ENCODE results near the gene RNF13. TPM values are rescaled to one million over a fixed set of nuclear protein-coding genes. Genes with fewer than 3 reads are reported as not detected.
"Not testable (repeated sequence)": the region's sequence is repeated elsewhere in the genome, so short reads cannot be mapped to it uniquely, and the experiment has no call there.

The RNF13 gene
- total RNA-seq, 1 experiment from 2014 or later: 36.5 TPM

DNA sequence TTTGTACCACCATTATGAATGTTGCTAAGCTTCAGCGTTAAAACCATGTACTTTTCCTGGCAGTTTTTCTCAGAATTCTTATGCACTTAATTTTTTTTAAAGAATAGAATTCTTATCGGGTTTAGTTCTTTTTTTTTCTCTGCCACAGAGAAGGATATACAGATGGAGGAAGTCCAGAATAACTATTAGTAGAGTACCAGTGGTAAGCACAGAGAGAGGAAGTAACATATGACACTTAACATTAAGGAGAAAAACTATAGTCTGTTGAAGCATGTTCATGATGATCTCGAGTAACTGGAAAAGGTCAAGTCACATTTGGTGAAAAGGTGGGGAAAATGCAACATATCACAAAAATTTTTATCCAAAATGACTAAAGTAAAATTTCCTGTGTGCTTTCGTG, 68.9 kb downstream of the RNF13 start:
- no peaks in the 10 kb centered on the region for H3K4me1 Mint-ChIP-seq (ENCODE audit: insufficient read depth, unreplicated experiment)
- no peak overlapping the region for H3K27ac Mint-ChIP-seq (ENCODE audit: low read depth, unreplicated experiment)
- BruUV-seq (replicated peaks): no TSS peak
- ChIA-PET CTCF (interaction anchor here (0.9 kb wide), 1 partner anchor 27 kb away, joined by 3 read pairs; no protein-coding TSS in a partner anchor), POLR2A (interaction anchor here (1.0 kb wide), 1 partner anchor 69 kb away, joined by 3 read pairs; no protein-coding TSS in a partner anchor)
- no peaks in the 10 kb centered on the region for H3K9me3 Mint-ChIP-seq (ENCODE audit: unreplicated experiment)
- H3K27me3 Mint-ChIP-seq (ENCODE audit: insufficient read depth, unreplicated experiment): no peaks in the 10 kb centered on the region
- no peak for DNase-seq (ENCODE audit: unreplicated experiment)
- intact Hi-C loops (cut with micrococcal nuclease): loop anchor here (5.0 to 10.0 kb wide), 2 partner anchors 335 to 387 kb away; no protein-coding TSS in a partner anchor
- peaks cover 17% of the 10 kb centered on the region for H3K36me3 Mint-ChIP-seq (ENCODE audit: insufficient read depth, unreplicated experiment)
- H3K4me3 Mint-ChIP-seq (ENCODE audit: unreplicated experiment): no peak overlapping the region
- TF ChIP-seq, protein P1, sequence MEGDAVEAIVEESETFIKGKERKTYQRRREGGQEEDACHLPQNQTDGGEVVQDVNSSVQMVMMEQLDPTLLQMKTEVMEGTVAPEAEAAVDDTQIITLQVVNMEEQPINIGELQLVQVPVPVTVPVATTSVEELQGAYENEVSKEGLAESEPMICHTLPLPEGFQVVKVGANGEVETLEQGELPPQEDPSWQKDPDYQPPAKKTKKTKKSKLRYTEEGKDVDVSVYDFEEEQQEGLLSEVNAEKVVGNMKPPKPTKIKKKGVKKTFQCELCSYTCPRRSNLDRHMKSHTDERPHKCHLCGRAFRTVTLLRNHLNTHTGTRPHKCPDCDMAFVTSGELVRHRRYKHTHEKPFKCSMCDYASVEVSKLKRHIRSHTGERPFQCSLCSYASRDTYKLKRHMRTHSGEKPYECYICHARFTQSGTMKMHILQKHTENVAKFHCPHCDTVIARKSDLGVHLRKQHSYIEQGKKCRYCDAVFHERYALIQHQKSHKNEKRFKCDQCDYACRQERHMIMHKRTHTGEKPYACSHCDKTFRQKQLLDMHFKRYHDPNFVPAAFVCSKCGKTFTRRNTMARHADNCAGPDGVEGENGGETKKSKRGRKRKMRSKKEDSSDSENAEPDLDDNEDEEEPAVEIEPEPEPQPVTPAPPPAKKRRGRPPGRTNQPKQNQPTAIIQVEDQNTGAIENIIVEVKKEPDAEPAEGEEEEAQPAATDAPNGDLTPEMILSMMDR (IDR thresholded peaks at IDR 0.05; ENCODE audit: unreplicated experiment): no peak

DNA sequence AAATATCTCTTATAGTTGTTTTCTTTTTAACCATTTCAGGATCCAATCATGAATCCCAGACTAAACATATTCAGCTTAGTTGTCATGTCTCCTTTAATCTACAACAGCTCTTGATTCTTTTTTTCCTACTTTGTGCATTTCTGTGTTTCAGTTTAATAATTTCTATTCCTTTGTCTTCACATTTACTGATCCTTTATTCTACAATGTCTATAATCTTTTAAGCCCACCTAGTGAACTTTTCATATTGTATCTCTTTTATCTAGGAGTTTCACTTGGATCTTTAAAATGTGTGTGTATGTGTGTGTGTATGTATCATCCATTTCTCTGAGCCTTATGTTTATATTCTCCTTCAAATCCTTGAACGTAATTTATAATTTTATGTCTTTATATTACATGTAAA, 70.1 kb downstream of the RNF13 start:
- H3K4me1 Mint-ChIP-seq (ENCODE audit: insufficient read depth, unreplicated experiment): no peaks in the 10 kb centered on the region
- no peaks in the 10 kb centered on the region for H3K9me3 Mint-ChIP-seq (ENCODE audit: unreplicated experiment)
- ChIA-PET POLR2A (interaction anchor here (0.6 kb wide), 1 partner anchor 875 kb away, joined by 3 read pairs; no protein-coding TSS in a partner anchor), CTCF (interaction anchor here (0.7 to 1.3 kb wide), 2 partner anchors 17 to 370 kb away, joined by 3 to 4 read pairs; no protein-coding TSS in a partner anchor)
- H3K27ac Mint-ChIP-seq (ENCODE audit: low read depth, unreplicated experiment): no peak overlapping the region
- H3K27me3 Mint-ChIP-seq (ENCODE audit: insufficient read depth, unreplicated experiment): no peaks in the 10 kb centered on the region
- TF ChIP-seq, protein P1 (IDR thresholded peaks at IDR 0.05; ENCODE audit: unreplicated experiment): no peak
- no peak for DNase-seq (ENCODE audit: unreplicated experiment)
- no peak overlapping the region for H3K4me3 Mint-ChIP-seq (ENCODE audit: unreplicated experiment)
- BruUV-seq (replicated peaks): no TSS peak
- H3K36me3 Mint-ChIP-seq (ENCODE audit: insufficient read depth, unreplicated experiment): peaks cover 17% of the 10 kb centered on the region
- intact Hi-C loops (cut with micrococcal nuclease): loop anchor here (5.0 to 10.0 kb wide), 2 partner anchors 334 to 388 kb away; no protein-coding TSS in a partner anchor

DNA sequence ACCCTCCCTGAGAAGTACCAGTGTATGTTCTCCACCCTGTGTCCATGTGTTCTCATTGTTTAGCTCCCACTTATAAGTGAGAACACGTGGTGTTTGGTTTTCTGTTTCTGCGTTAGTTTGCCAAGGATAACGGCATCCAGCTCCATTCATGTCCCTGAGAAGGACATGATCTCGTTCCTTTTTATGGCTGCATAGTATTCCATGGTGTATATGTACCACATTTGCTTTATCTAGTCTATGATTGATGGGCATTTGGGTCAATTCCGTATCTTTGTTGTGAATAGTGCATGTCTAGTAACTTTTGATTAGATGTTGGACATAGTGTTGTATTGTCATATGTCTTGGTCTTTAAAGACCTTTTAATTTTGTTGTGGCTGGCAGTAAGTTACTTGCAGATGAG, 70.8 kb downstream of the RNF13 start:
- intact Hi-C loops (cut with micrococcal nuclease): loop anchor here (5.0 to 10.0 kb wide), 2 partner anchors 333 to 389 kb away; no protein-coding TSS in a partner anchor
- H3K27ac Mint-ChIP-seq (ENCODE audit: low read depth, unreplicated experiment); H3K27me3 Mint-ChIP-seq (ENCODE audit: insufficient read depth, unreplicated experiment); H3K9me3 Mint-ChIP-seq (ENCODE audit: unreplicated experiment); DNase-seq (ENCODE audit: unreplicated experiment); H3K4me3 Mint-ChIP-seq (ENCODE audit: unreplicated experiment); H3K4me1 Mint-ChIP-seq (ENCODE audit: insufficient read depth, unreplicated experiment); BruUV-seq (replicated peaks): not testable (repeated sequence)
- peaks cover 18% of the 10 kb centered on the region for H3K36me3 Mint-ChIP-seq (ENCODE audit: insufficient read depth, unreplicated experiment)
- POLR2A ChIA-PET: interaction anchor here (0.6 kb wide), 1 partner anchor 874 kb away, joined by 3 read pairs; no protein-coding TSS in a partner anchor
- CTCF ChIA-PET: interaction anchor here (0.7 to 1.6 kb wide), 7 partner anchors 16 to 371 kb away, joined by 3 to 4 read pairs (median 3); no protein-coding TSS in a partner anchor

DNA sequence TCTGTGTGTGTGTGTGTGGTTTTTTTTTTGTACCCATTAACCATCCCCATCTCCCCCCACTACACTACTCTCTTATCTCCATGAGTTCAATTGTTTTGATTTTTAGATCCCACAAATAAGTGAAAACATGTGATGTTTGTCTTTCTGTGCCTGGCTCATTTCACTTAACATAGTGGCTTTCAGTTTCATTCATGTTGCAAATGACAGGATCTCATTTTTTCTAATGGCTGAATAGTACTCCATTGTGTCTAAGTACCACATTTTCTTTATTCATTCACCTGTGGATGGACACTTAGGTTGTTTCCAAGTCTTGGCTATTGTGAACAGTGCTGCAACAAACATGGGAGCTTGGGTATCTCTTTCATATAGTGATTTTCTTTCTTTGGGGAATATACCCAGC, 71.8 kb downstream of the RNF13 start:
- POLR2A ChIA-PET; DNase-seq (ENCODE audit: unreplicated experiment); H3K27me3 Mint-ChIP-seq (ENCODE audit: insufficient read depth, unreplicated experiment); H3K4me3 Mint-ChIP-seq (ENCODE audit: unreplicated experiment); H3K9me3 Mint-ChIP-seq (ENCODE audit: unreplicated experiment); H3K27ac Mint-ChIP-seq (ENCODE audit: low read depth, unreplicated experiment); H3K4me1 Mint-ChIP-seq (ENCODE audit: insufficient read depth, unreplicated experiment); BruUV-seq (replicated peaks): not testable (repeated sequence)
- peaks cover 28% of the 10 kb centered on the region for H3K36me3 Mint-ChIP-seq (ENCODE audit: insufficient read depth, unreplicated experiment)
- intact Hi-C loops (cut with micrococcal nuclease): loop anchor here (5.0 to 10.0 kb wide), 2 partner anchors 332 to 390 kb away; no protein-coding TSS in a partner anchor
- CTCF ChIA-PET: interaction anchor here (0.6 to 1.6 kb wide), 4 partner anchors 16 to 461 kb away, joined by 3 to 4 read pairs (median 4); no protein-coding TSS in a partner anchor

DNA sequence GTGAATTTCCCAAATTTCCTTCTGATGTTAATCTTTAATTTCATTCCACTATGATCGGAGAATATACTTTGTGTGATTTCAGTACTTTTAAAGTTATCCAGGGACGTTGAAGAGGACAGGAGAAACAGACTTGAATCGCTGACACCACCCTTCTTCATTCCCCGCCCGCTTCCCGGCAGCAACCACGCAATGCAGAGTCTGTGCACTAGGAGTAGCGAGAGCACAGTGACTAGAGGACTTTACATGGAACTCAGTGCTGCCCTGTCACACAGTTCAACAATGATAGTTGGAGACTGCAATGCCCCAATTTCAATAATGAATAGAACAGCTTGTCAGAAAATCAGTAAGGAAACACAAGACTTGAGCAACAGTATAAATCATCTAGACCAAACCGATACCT, 73.9 kb downstream of the RNF13 start:
- Mint-ChIP-seq H3K27me3 (ENCODE audit: insufficient read depth, unreplicated experiment) (no peaks in the 10 kb centered on the region), H3K9me3 (ENCODE audit: unreplicated experiment) (no peaks in the 10 kb centered on the region), H3K4me1 (ENCODE audit: insufficient read depth, unreplicated experiment) (no peaks in the 10 kb centered on the region), H3K36me3 (ENCODE audit: insufficient read depth, unreplicated experiment) (peaks cover 20% of the 10 kb centered on the region), H3K27ac (ENCODE audit: low read depth, unreplicated experiment) (no peak overlapping the region), H3K4me3 (ENCODE audit: unreplicated experiment) (no peak overlapping the region)
- intact Hi-C loops (cut with micrococcal nuclease): loop anchor here (10.0 kb wide), 1 partner anchor 392 kb away; no protein-coding TSS in a partner anchor
- BruUV-seq (replicated peaks): no TSS peak
- DNase-seq (ENCODE audit: unreplicated experiment): no peak
- CTCF ChIA-PET: no interaction called here
- POLR2A ChIA-PET: no interaction called here
- TF ChIP-seq, protein P1 (IDR thresholded peaks at IDR 0.05; ENCODE audit: unreplicated experiment): no peak

Measured in MCF 10A (cell line).